H9 (cell line): Measurements from ENCODE around the gene MYO15A. TPM values are rescaled to one million over a fixed set of nuclear protein-coding genes. Genes with fewer than 3 reads are reported as not detected.

Experiments used
- DNase-seq: peaks from one replicate; pipeline ENCODE4 v3.0.0-alpha.2; 2017
- H2AFZ ChIP-seq: one replicate; pipeline ENCODE4 v1.6.1; 2013; ENCODE audit warnings: mild to moderate bottlenecking, low read length, control low read depth, moderate library complexity
- H2AK5ac ChIP-seq: 2 replicates; pipeline ENCODE4 v1.6.1; 2013; ENCODE audit warnings: low read length, control low read depth, mixed read lengths; ENCODE audit not compliant: insufficient read length
- H2BK120ac ChIP-seq: one replicate; pipeline ENCODE4 v1.6.1; 2013; ENCODE audit warnings: low read depth, mild to moderate bottlenecking, low read length, control low read depth, inconsistent platforms; ENCODE audit not compliant: poor library complexity, severe bottlenecking
- H2BK12ac ChIP-seq: 2 replicates; pipeline ENCODE4 v1.6.1; 2013; ENCODE audit warnings: low read length, control low read depth, mixed read lengths, low read depth; ENCODE audit not compliant: insufficient read length
- H2BK15ac ChIP-seq: 2 replicates; pipeline ENCODE4 v1.6.1; 2013; ENCODE audit warnings: low read depth, low read length, control low read depth
- H2BK20ac ChIP-seq: one replicate; pipeline ENCODE4 v1.6.1; 2013; ENCODE audit warnings: low read depth, mild to moderate bottlenecking, low read length, control low read depth, inconsistent platforms; ENCODE audit not compliant: poor library complexity, severe bottlenecking
- H2BK5ac ChIP-seq: 2 replicates; pipeline ENCODE4 v1.6.1; 2013; ENCODE audit warnings: low read length, control low read depth, mixed read lengths; ENCODE audit not compliant: insufficient read length
- H3K14ac ChIP-seq: 2 replicates; pipeline ENCODE4 v1.6.1; 2013; ENCODE audit warnings: low read length, control low read depth; ENCODE audit not compliant: insufficient read depth
- H3K18ac ChIP-seq: 2 replicates; pipeline ENCODE4 v1.6.1; 2013; ENCODE audit warnings: low read depth, mild to moderate bottlenecking, mixed read lengths, low read length, control low read depth; ENCODE audit not compliant: insufficient read length
- H3K23ac ChIP-seq: 2 replicates; pipeline ENCODE4 v1.6.1; 2013; ENCODE audit warnings: low read length, control low read depth, mixed read lengths, low read depth; ENCODE audit not compliant: insufficient read length
- H3K23me2 ChIP-seq: 2 replicates; pipeline ENCODE4 v1.6.1; 2013; ENCODE audit warnings: low read depth, mild to moderate bottlenecking, mixed read lengths, low read length, control low read depth; ENCODE audit not compliant: insufficient read length, poor library complexity, severe bottlenecking
- H3K27ac ChIP-seq: 2 replicates; pipeline ENCODE4 v1.5.1; 2013; ENCODE audit warnings: low read length, control low read depth, mixed read lengths, low read depth; ENCODE audit not compliant: insufficient read length
- H3K27me3 ChIP-seq: 2 replicates; pipeline ENCODE4 v1.6.1; 2013; ENCODE audit warnings: low read length, control low read depth, inconsistent platforms; ENCODE audit not compliant: insufficient read depth
- H3K4ac ChIP-seq: 2 replicates; pipeline ENCODE4 v1.6.1; 2013; ENCODE audit warnings: low read depth, mild to moderate bottlenecking, control low read depth, inconsistent platforms, low read length, moderate library complexity
- H3K4me1 ChIP-seq: 2 replicates; pipeline ENCODE4 v1.6.1; 2013; ENCODE audit warnings: low read length, control low read depth, inconsistent platforms; ENCODE audit not compliant: insufficient read depth
- H3K4me2 ChIP-seq: 2 replicates; pipeline ENCODE4 v1.6.1; 2013; ENCODE audit warnings: low read length, control low read depth, mixed read lengths; ENCODE audit not compliant: insufficient read length, insufficient read depth
- H3K56ac ChIP-seq: 2 replicates; pipeline ENCODE4 v1.6.1; 2013; ENCODE audit warnings: low read depth, mild to moderate bottlenecking, mixed read lengths, low read length, control low read depth; ENCODE audit not compliant: insufficient read length
- H3K79me1 ChIP-seq: 2 replicates; pipeline ENCODE4 v1.6.1; 2013; ENCODE audit warnings: low read depth, mild to moderate bottlenecking, moderate library complexity, low read length, control low read depth, inconsistent platforms; ENCODE audit not compliant: insufficient read depth, poor library complexity, severe bottlenecking
- H3K79me2 ChIP-seq: 2 replicates; pipeline ENCODE4 v1.6.1; 2013; ENCODE audit warnings: low read length, control low read depth, inconsistent platforms; ENCODE audit not compliant: insufficient read depth
- H3K9ac ChIP-seq: 2 replicates; pipeline ENCODE4 v1.6.1; 2013; ENCODE audit warnings: low read length, control low read depth, mixed read lengths; ENCODE audit not compliant: insufficient read length; ENCODE audit errors: extremely low read depth
- H3K9me3 ChIP-seq: one replicate; pipeline ENCODE4 v1.6.1; 2013; ENCODE audit warnings: low read depth, low read length, inconsistent platforms; ENCODE audit not compliant: control insufficient read depth
- H3T11ph ChIP-seq: one replicate; pipeline ENCODE4 v1.6.1; 2013; ENCODE audit warnings: mild to moderate bottlenecking, low read length, control low read depth, inconsistent platforms
- H4K20me1 ChIP-seq: one replicate; pipeline ENCODE4 v1.6.1; 2013; ENCODE audit not compliant: control insufficient read depth, insufficient read length, insufficient read depth
- H4K5ac ChIP-seq: 2 replicates; pipeline ENCODE4 v1.6.1; 2013; ENCODE audit warnings: low read depth, mild to moderate bottlenecking, mixed read lengths, low read length, control low read depth; ENCODE audit not compliant: insufficient read length
- H4K8ac ChIP-seq: replicated peaks from 2 replicates; pipeline ENCODE4 v1.6.1; 2013; ENCODE audit warnings: low read length, control low read depth, mixed read lengths, low read depth; ENCODE audit not compliant: insufficient read length
- H4K91ac ChIP-seq: 2 replicates; pipeline ENCODE4 v1.6.1; 2013; ENCODE audit warnings: low read depth, mild to moderate bottlenecking, moderate library complexity, mixed read lengths, low read length, control low read depth; ENCODE audit not compliant: insufficient read length
- H3K27ac Mint-ChIP-seq, 3 experiments: 2 replicates in 2 of 3; 3 replicates in 1 of 3; pipeline ENCODE4 v1.8.0; 2020 to 2021; ENCODE audit warnings: mixed read lengths in 3 of 3, mild to moderate bottlenecking in 1 of 3, moderate library complexity in 1 of 3
- H3K27me3 Mint-ChIP-seq: 2 replicates; pipeline ENCODE4 v1.8.0; 2021; ENCODE audit warnings: low read depth, mild to moderate bottlenecking, moderate library complexity, mixed read lengths
- H3K36me3 Mint-ChIP-seq, 3 experiments: 2 replicates in 2 of 3; 3 replicates in 1 of 3; pipeline ENCODE4 v1.8.0; 2020 to 2021; ENCODE audit warnings: low read depth in 3 of 3, mixed read lengths in 3 of 3; ENCODE audit not compliant: insufficient read depth in 1 of 3
- H3K4me1 Mint-ChIP-seq, 2 experiments: 2 replicates each; pipeline ENCODE4 v1.8.0; 2020; ENCODE audit warnings: mixed read lengths in 2 of 2
- H3K4me3 Mint-ChIP-seq, 2 experiments: 2 replicates in 1 of 2; 3 replicates in 1 of 2; pipeline ENCODE4 v1.8.0; 2020 to 2021; ENCODE audit warnings: mild to moderate bottlenecking in 2 of 2, mixed read lengths in 2 of 2, moderate library complexity in 1 of 2
- H3K9me3 Mint-ChIP-seq, 2 experiments: 2 replicates in 1 of 2; 3 replicates in 1 of 2; pipeline ENCODE4 v1.8.0; 2020; ENCODE audit warnings: mild to moderate bottlenecking in 2 of 2, mixed read lengths in 2 of 2, moderate library complexity in 1 of 2
- CTCF ChIP-seq: fragments of 200-600 bp; sonication (generic); conservative IDR thresholded peaks from 3 replicates; pipeline ENCODE4 v1.8.0; 2021; ENCODE audit warnings: antibody characterized with exemption, mild to moderate bottlenecking
- WGBS: extraction: QIAGEN DNeasy Blood & Tissue Kit; methylation state at CpG from one replicate; pipeline ENCODE4 v1.1.7; 2013; ENCODE audit warnings: missing lambda C conversion rate, low lambda C conversion rate, mixed read lengths; ENCODE audit not compliant: insufficient read length; ENCODE audit errors: extremely low coverage; 5-methylcytosine and 5-hydroxymethylcytosine counted together
- total RNA-seq: library from RNA; stranded (reverse); gene quantifications from 2 replicates; pipeline ENCODE4 v1.2.1, GENCODE V29; 2021

The MYO15A gene
- total RNA-seq, 1 experiment from 2014 or later: 2.5 TPM

DNA sequence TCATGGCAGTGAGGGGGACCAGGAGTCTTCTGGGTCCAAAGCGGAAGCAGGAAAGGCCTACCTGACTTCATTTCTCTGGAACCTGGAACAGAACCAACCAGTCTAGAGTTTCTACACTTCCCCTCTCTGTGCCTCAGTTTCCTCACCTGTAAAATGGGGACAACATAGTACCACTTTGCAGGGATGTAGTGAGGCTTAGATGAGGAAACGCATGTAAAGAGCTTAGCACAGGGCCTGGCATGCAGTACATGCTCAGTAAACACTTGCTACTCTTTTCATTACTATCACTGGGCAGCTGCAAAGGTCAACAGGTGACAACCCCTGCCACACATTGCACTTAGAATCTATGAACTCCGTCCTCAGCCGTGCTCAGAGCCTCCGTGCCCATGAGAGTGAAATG is 24.2 kb downstream of the MYO15A start:
- no peaks in the 10 kb centered on the region for H3K79me1 ChIP-seq
- no peak overlapping the region for H2BK15ac ChIP-seq
- H3K18ac ChIP-seq: no peak overlapping the region
- H4K8ac ChIP-seq: no peak overlapping the region
- Mint-ChIP-seq H3K27me3 (peaks cover 32% of the 10 kb centered on the region), H3K4me1 (peaks cover 6 to 12% of the 10 kb centered on the region in 2 experiments; a peak in 3 of 4 replicates), H3K27ac (no peak overlapping the region), H3K36me3 (no peaks in the 10 kb centered on the region), H3K9me3 (no peaks in the 10 kb centered on the region), H3K4me3 (no peak overlapping the region)
- H3T11ph ChIP-seq: no peak overlapping the region
- no peak overlapping the region for H3K4me2 ChIP-seq
- no peak overlapping the region for H3K27ac ChIP-seq
- no peak overlapping the region for H3K23ac ChIP-seq
- no peaks in the 10 kb centered on the region for H3K27me3 ChIP-seq
- no CpG with 5 or more reads among the region's 5 CpGs for whole genome bisulfite sequencing
- H3K4me1 ChIP-seq: no peaks in the 10 kb centered on the region
- H3K9ac ChIP-seq: no peak overlapping the region
- no peak overlapping the region for H3K14ac ChIP-seq
- H2BK20ac ChIP-seq: no peak overlapping the region
- H4K5ac ChIP-seq: no peak overlapping the region
- no peaks in the 10 kb centered on the region for H3K9me3 ChIP-seq
- no peak overlapping the region for H2BK12ac ChIP-seq
- H3K4ac ChIP-seq: no peak overlapping the region
- no peaks in the 10 kb centered on the region for H4K20me1 ChIP-seq
- H3K56ac ChIP-seq: no peak overlapping the region
- no peak overlapping the region for H2AFZ ChIP-seq
- H4K91ac ChIP-seq: no peak overlapping the region
- H3K23me2 ChIP-seq: no peaks in the 10 kb centered on the region
- no peak for TF ChIP-seq CTCF
- H2BK5ac ChIP-seq: no peak overlapping the region
- H3K79me2 ChIP-seq: no peaks in the 10 kb centered on the region
- no peak overlapping the region for H2BK120ac ChIP-seq
- no peak overlapping the region for H2AK5ac ChIP-seq
- DNase-seq: no peak
